ENCODE measurements around the gene PDE3A.

GRCh38 chr12:20368651-20369304 lies 441 bp downstream of the PDE3A start:
- no peak for TF ChIP-seq POLR2A (IDR thresholded peaks at IDR 0.05; ENCODE audit: borderline replicate concordance, extremely low read depth, insufficient read depth, insufficient read length)
- TF ChIP-seq, protein P1, sequence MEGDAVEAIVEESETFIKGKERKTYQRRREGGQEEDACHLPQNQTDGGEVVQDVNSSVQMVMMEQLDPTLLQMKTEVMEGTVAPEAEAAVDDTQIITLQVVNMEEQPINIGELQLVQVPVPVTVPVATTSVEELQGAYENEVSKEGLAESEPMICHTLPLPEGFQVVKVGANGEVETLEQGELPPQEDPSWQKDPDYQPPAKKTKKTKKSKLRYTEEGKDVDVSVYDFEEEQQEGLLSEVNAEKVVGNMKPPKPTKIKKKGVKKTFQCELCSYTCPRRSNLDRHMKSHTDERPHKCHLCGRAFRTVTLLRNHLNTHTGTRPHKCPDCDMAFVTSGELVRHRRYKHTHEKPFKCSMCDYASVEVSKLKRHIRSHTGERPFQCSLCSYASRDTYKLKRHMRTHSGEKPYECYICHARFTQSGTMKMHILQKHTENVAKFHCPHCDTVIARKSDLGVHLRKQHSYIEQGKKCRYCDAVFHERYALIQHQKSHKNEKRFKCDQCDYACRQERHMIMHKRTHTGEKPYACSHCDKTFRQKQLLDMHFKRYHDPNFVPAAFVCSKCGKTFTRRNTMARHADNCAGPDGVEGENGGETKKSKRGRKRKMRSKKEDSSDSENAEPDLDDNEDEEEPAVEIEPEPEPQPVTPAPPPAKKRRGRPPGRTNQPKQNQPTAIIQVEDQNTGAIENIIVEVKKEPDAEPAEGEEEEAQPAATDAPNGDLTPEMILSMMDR (IDR thresholded peaks at IDR 0.05 in 2 of 3, conservative IDR thresholded peaks at IDR 0.05 in 1 of 3; ENCODE audit: borderline replicate concordance in 1 of 3, insufficient read depth in 1 of 3, low read depth in 2 of 3, low read length in 2 of 3) = no peak
- no peak for TF ChIP-seq YY1 (IDR thresholded peaks at IDR 0.05; ENCODE audit: extremely low read depth, insufficient replicate concordance, low read depth, low read length)
- TF ChIP-seq ZNF274 (IDR thresholded peaks at IDR 0.05; ENCODE audit: low read depth, low read length) = no peak
- TF ChIP-seq, protein P2, sequence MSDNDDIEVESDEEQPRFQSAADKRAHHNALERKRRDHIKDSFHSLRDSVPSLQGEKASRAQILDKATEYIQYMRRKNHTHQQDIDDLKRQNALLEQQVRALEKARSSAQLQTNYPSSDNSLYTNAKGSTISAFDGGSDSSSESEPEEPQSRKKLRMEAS (IDR thresholded peaks at IDR 0.05) = no peak
- TF ChIP-seq POLR2AphosphoS5 (IDR thresholded peaks at IDR 0.05; ENCODE audit: low read depth, low read length) = no peak
- TF ChIP-seq EZH2phosphoT487 (IDR thresholded peaks at IDR 0.05; ENCODE audit: borderline replicate concordance) = no peak
- TF ChIP-seq ELF1 (IDR thresholded peaks at IDR 0.05; ENCODE audit: borderline replicate concordance, low read depth) = no peak
- no peak for TF ChIP-seq ZFX (IDR thresholded peaks at IDR 0.05)
- no peak for TF ChIP-seq FOSL1 (IDR thresholded peaks at IDR 0.05; ENCODE audit: low read depth)
- no peak for TF ChIP-seq EZH2 (IDR thresholded peaks at IDR 0.05)
- TF ChIP-seq EGR1 (IDR thresholded peaks at IDR 0.05; ENCODE audit: low read depth) = no peak
- TF ChIP-seq, protein P3, sequence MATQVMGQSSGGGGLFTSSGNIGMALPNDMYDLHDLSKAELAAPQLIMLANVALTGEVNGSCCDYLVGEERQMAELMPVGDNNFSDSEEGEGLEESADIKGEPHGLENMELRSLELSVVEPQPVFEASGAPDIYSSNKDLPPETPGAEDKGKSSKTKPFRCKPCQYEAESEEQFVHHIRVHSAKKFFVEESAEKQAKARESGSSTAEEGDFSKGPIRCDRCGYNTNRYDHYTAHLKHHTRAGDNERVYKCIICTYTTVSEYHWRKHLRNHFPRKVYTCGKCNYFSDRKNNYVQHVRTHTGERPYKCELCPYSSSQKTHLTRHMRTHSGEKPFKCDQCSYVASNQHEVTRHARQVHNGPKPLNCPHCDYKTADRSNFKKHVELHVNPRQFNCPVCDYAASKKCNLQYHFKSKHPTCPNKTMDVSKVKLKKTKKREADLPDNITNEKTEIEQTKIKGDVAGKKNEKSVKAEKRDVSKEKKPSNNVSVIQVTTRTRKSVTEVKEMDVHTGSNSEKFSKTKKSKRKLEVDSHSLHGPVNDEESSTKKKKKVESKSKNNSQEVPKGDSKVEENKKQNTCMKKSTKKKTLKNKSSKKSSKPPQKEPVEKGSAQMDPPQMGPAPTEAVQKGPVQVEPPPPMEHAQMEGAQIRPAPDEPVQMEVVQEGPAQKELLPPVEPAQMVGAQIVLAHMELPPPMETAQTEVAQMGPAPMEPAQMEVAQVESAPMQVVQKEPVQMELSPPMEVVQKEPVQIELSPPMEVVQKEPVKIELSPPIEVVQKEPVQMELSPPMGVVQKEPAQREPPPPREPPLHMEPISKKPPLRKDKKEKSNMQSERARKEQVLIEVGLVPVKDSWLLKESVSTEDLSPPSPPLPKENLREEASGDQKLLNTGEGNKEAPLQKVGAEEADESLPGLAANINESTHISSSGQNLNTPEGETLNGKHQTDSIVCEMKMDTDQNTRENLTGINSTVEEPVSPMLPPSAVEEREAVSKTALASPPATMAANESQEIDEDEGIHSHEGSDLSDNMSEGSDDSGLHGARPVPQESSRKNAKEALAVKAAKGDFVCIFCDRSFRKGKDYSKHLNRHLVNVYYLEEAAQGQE (IDR thresholded peaks at IDR 0.05; ENCODE audit: low read depth) = no peak

All from HCT116 (cell line).